Lower lobe of right lung (tissue), 2 donors: ENCODE data around the gene ANKRD10. TPM values are rescaled to one million over a fixed set of nuclear protein-coding genes. Genes with fewer than 3 reads are reported as not detected.

Experiments used
- ATAC-seq, 2 donors: fragments of 200-7000 bp; cut with Tn5 transposase; one replicate each; pipeline ENCODE4 v1.9.1; 2020 to 2022; ENCODE audit warnings: mild to moderate bottlenecking in 2 of 2, moderate library complexity in 2 of 2
- DNase-seq: peaks from one replicate; pipeline ENCODE4 v3.0.0-alpha.2; 2020
- H3K27ac ChIP-seq: fragments of 200-600 bp; one replicate; pipeline ENCODE4 v1.8.0; 2022
- H3K27me3 ChIP-seq: fragments of 200-600 bp; one replicate; pipeline ENCODE4 v1.8.0; 2022; ENCODE audit warnings: low read depth
- H3K36me3 ChIP-seq: fragments of 200-600 bp; one replicate; pipeline ENCODE4 v1.8.0; 2022; ENCODE audit warnings: mild to moderate bottlenecking
- H3K4me1 ChIP-seq: fragments of 200-600 bp; one replicate; pipeline ENCODE4 v1.8.0; 2022
- H3K4me3 ChIP-seq: fragments of 200-600 bp; one replicate; pipeline ENCODE4 v1.8.0; 2022; ENCODE audit warnings: mild to moderate bottlenecking
- H3K9me3 ChIP-seq: fragments of 200-600 bp; one replicate; pipeline ENCODE4 v1.8.0; 2022
- intact Hi-C: fragments of 100-400 bp; cut with DNase I; formaldehyde crosslinking; loops from one replicate; pipeline ENCODE4 v1.11.0; 2022
- total RNA-seq: library from RNA; stranded (reverse); fragmentation: NEBNext Ultra II Directional; extraction: Animal tissue kit (Norgen Biotek cat#: 25700); gene quantifications from one replicate; pipeline ENCODE4 v1.2.1, GENCODE V29; 2021
- TF ChIP-seq, protein P1 (sequence below): fragments of 200-600 bp; IDR thresholded peaks from one replicate; pipeline ENCODE4 v1.8.0; 2022; ENCODE audit warnings: antibody characterized with exemption, mild to moderate bottlenecking
- donor health status: DM: no; HTN: yes; CAD: no; lungs with severe emphysema.

ANKRD10 gene
- total RNA-seq, 1 donor from 2014 or later, result 132 TPM

DNA sequence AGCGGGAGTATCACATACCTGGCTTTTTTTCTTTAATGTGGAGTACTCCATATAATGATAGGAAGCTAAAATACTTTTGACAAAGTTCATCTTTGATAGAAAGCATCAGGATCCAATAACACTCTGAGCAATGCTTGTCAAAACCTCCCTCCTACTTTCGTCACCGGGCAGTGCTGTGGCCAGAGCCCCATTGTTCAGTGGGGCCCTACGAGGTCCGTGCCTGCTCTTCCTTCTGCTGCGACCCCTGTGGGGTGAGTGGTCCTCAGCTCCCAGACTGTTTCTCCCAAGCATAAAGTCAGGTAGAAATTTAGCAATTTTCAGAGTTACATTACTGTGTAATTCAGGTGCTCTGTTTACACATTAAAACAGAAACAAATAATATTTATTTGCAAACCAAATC, 51.2 kb downstream of the ANKRD10 start:
- no peak for ATAC-seq
- Histone ChIP-seq H3K9me3 (no peaks in the 10 kb centered on the region), H3K36me3 (no peaks in the 10 kb centered on the region), H3K4me1 (no peaks in the 10 kb centered on the region), H3K4me3 (no peak overlapping the region), H3K27ac (no peak overlapping the region), H3K27me3 (no peaks in the 10 kb centered on the region)
- no peak for DNase-seq
- intact Hi-C loops, result no loop called here
- TF ChIP-seq, protein P1, sequence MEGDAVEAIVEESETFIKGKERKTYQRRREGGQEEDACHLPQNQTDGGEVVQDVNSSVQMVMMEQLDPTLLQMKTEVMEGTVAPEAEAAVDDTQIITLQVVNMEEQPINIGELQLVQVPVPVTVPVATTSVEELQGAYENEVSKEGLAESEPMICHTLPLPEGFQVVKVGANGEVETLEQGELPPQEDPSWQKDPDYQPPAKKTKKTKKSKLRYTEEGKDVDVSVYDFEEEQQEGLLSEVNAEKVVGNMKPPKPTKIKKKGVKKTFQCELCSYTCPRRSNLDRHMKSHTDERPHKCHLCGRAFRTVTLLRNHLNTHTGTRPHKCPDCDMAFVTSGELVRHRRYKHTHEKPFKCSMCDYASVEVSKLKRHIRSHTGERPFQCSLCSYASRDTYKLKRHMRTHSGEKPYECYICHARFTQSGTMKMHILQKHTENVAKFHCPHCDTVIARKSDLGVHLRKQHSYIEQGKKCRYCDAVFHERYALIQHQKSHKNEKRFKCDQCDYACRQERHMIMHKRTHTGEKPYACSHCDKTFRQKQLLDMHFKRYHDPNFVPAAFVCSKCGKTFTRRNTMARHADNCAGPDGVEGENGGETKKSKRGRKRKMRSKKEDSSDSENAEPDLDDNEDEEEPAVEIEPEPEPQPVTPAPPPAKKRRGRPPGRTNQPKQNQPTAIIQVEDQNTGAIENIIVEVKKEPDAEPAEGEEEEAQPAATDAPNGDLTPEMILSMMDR, result no peak

DNA sequence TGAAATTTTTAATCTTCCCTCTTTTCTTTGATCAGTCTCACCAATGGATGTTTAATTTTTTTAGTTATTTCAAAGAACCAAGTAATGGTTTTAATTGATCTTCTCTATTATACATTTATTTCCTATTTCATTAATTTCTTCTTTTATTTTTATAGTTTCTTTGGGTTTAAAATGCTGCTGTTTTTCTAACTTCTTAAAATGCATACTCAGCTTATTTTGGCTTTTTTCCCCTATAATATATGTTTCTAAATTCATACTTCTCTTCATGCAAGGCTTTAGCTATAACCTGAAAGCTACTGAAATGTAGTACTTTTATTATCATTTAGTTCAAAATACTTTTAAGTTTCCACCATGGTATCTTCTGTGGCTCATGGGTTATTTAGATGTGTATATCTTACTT, 53.9 kb downstream of the ANKRD10 start:
- DNase-seq (no peak), ATAC-seq (no peak)
- Histone ChIP-seq H3K9me3 (no peaks in the 10 kb centered on the region), H3K4me3 (no peak overlapping the region), H3K27ac (no peak overlapping the region), H3K27me3 (no peaks in the 10 kb centered on the region), H3K36me3 (no peaks in the 10 kb centered on the region), H3K4me1 (no peaks in the 10 kb centered on the region)
- intact Hi-C loops, result no loop called here
- TF ChIP-seq, protein P1, result no peak

DNA sequence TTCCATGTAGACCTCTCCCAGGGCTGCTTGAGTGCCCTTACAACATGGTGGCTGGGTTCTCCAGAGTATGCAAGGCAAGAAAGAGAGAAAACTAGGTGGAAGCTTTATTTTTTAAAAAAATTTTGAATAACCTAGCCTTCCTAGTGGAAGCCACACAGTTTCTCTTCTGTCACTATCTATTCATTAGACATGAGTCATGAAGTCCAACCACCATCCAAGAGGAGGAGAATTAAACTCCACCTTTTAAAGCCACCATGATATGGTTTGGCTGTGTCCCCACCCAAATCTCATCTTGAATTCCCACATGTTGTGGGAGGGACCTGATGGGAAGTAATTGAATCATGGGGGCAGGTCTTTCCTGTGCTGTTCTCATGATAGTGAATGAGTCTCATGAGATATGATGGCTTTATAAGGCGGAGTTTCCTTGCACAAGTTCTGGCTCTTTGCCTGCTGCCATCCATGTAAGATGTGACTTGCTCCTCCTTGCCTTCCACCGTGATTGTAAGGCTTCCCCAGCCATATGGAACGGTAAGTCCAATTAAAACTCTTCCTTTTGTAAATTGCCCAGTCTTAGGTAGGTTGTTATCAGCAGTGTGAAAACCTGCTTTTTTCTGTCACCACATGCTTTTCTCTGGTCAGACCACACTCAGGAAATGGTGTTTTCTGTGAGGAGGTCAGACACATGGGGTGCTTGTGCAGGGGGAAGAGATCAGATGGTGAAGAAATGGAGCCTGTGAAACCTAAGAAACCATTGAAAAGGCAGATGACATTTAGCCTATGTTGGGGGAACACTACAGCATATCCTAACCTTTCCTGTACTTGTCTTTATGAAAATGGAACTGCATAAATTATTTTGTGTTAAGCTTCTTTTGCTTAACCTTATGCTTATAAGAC, 57.7 kb downstream of the ANKRD10 start:
- no peak for ATAC-seq
- TF ChIP-seq, protein P1, result no peak

DNA sequence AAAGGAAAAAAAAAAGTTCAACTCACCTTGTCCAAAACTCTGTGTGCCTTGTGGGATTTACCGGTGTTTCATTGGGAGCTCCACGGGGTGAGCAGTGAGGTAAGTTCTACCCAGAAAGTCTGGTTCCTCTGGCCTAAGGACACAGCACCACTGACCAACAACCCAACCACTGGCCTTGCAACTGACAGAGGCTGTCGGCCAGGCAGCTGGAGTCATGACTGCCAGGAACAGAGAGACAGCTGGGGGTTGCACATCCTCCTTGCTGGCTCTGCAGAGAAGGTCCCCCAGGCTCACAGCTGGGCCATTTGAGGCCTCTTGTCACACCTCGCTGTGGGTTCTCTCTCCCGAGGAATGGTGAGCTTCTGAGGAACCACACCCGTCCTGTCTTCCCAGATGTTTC, 59.5 kb downstream of the ANKRD10 start:
- H3K27me3 ChIP-seq, result no peaks in the 10 kb centered on the region
- no peak overlapping the region for H3K27ac ChIP-seq
- intact Hi-C loops, result no loop called here
- ATAC-seq (no peak), DNase-seq (no peak)
- no peaks in the 10 kb centered on the region for H3K4me1 ChIP-seq
- no peak overlapping the region for H3K4me3 ChIP-seq
- H3K9me3 ChIP-seq, result no peaks in the 10 kb centered on the region
- TF ChIP-seq, protein P1, result no peak
- H3K36me3 ChIP-seq, result no peaks in the 10 kb centered on the region

More for the DNA sequence above, 57.7 kb downstream of the ANKRD10 start:
- no peak overlapping the region for H3K4me3 ChIP-seq
- intact Hi-C loops, result no loop called here
- DNase-seq, result no peak
- H3K36me3 ChIP-seq, result no peaks in the 10 kb centered on the region
- no peaks in the 10 kb centered on the region for H3K27me3 ChIP-seq
- no peaks in the 10 kb centered on the region for H3K4me1 ChIP-seq
- no peak overlapping the region for H3K27ac ChIP-seq
- no peaks in the 10 kb centered on the region for H3K9me3 ChIP-seq

DNA sequence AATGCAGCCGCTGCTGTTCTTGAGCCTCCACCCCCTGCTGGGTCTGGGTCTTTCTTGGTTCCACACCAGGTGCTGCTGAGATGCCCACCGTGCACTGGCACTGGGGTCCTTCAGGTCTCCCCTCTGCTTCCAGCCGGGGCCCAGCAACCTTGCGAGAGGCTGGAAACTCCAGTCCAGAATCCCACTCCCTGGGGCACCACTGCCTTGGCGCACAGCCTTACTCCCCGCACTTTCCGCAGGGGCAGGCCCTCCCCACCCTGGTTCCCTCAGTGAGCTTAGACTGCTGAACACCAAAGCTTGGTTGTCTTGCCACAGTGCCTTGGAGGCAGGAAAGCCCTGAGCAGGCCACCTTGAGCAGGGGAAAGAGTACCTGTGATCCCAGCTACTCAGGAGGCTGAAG, 60.0 kb downstream of the ANKRD10 start:
- Histone ChIP-seq H3K27me3 (no peaks in the 10 kb centered on the region), H3K4me3 (no peak overlapping the region), H3K27ac (no peak overlapping the region), H3K36me3 (no peaks in the 10 kb centered on the region), H3K4me1 (no peaks in the 10 kb centered on the region), H3K9me3 (no peaks in the 10 kb centered on the region)
- TF ChIP-seq, protein P1, result no peak
- DNase-seq, result no peak
- no peak for ATAC-seq
- intact Hi-C loops, result no loop called here
